Renal pelvis (tissue), 4 donors: Measurements from ENCODE around the gene SNRNP27. TPM values are rescaled to one million over a fixed set of nuclear protein-coding genes. Genes with fewer than 3 reads are reported as not detected.
A peak's percentile ranks its signal among the peaks of the same experiment; 100 is the strongest.

Experiments used
- DNase-seq: peaks from one replicate; pipeline ENCODE4 v3.0.0-alpha.2; 2013
- polyA plus RNA-seq, 3 donors: library from polyadenylated mRNA; unstranded; fragments of 120-200 nt; gene quantifications; one replicate each; pipeline ENCODE4 v1.2.1, GENCODE V29; 2013; ENCODE audit not compliant: insufficient read length in 3 of 3

SNRNP27 gene
- polyA plus RNA-seq, 3 donors, result 64.5 to 71.7 (median 67.7) TPM

GRCh38 chr2:69911985-69912563 lies 18.3 kb downstream of the SNRNP27 start:
- peak; percentile 68 for DNase-seq

GRCh38 chr2:69914164-69914949 lies 20.6 kb downstream of the SNRNP27 start:
- peak; percentile 100 for DNase-seq

DNA sequence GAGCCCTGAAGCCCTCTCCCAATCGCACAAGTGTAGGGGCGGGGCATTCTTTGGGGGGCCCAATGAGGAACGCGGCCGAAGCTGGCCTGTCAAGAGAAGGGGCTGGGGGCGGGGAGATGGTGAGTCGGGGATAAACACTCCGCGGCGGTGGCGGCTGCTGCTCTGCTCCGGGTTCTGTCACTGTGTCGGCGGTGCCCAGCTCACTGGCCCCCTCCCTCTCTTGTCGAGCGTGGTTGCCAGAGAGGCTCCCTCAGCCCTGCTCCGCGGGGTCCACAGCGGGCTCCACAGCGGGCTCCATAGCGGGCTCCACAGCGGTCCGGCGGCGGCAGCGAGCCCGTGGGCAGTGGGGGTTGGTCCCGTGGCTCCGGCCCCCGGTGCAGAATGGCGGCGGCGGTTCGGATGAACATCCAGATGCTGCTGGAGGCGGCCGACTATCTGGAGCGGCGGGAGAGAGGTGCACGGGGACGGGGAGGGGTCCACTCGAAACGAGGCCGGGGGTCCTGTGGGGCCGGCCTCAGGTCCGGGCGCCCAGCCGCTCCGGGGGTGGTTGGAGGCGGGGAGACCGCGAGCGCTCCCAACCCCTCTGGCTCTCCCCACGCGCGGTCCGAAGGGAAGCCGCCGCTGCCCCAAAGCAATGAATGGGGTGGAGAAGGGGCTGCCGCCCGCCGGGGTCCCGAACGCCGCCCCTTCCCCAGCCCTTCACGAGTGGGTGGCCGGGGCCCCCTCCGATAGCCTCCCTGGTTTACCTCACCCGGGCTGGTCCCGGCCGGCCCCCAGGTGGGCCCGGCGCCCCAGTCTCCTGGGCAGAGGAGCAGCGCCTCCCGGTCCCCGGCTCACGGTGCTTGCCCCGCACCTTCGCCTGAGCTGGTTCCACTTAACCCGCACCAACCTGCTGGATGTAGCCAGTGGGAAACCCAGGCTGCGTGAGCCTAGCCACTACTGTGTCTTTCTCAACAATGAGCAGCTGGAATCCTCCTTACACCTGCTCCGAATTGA lies 21.5 kb downstream of the SNRNP27 start, which contains the start of gene MXD1:
TSS of gene MXD1 (plus strand) at position 160 of the 996 bp plus-strand sequence. CDS start at position 382, 222 bp downstream.
- peak; percentile 16 for DNase-seq

GRCh38 chr2:69916106-69916505 lies 22.4 kb downstream of the SNRNP27 start:
- no peak for DNase-seq

DNA sequence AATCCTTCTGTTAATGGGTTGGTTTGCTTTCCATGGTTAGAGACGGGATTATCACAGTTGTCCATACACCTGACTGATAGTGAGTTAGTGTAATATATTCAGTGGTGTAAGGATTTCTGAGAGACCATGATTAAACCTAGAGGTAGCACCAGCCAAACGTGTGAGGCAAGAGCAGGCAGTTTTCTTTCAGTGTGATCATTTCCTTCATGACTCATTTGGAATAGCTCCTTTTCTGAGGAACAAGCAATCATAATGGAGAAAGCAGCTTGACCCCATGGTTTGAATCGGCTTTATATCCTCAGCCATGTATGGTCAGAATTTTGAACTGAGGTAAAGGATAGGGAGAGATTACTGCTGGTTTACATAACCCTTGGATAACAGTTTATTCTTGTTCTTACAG lies 24.1 kb downstream of the SNRNP27 start:
- no peak for DNase-seq

- no peak for DNase-seq
Observed at GRCh38 chr2:69918401-69918800, 24.6 kb downstream of the SNRNP27 start.

- no peak for DNase-seq
Observed at GRCh38 chr2:69923116-69923515, 29.4 kb downstream of the SNRNP27 start.

GRCh38 chr2:69926849-69927515 lies 33.2 kb downstream of the SNRNP27 start:
- DNase-seq, result no peak

DNA sequence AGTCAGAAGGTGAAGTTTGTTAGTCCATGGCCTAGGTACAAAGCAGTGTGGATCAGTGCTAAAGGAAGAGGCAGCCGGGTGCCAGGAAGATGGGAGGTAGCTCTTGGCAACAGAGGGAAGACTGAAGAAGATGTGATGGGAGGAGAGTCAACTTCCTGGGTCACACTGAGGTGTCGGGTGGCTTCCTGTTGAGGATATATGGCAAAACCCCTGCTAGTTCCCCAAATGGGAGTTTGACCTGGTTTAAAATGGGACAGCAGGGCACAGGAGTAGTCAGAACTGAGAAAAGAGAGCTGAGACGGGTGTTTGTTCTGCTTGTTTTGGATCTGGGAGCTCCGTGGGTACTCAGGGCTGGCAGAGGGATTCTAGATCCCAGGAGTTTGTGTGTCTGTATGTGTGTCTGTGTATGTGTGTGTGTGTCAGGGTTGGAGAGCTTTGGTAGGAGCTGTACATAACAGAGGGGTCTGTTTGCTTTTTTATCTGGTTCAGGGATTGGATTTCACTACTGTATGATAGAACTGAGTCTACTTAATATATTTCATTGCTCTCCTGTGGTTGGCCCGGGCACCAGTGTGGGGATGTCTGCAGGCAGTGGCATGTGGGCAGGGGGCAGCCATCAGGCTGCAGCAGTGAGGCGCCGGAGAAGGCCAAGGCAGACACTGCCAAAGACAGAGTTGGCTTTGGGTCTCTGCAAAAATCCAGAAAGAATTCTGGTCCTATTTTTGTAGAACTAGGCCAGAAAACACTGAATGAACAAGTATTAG lies 38.3 kb downstream of the SNRNP27 start:
- no peak for DNase-seq

DNA sequence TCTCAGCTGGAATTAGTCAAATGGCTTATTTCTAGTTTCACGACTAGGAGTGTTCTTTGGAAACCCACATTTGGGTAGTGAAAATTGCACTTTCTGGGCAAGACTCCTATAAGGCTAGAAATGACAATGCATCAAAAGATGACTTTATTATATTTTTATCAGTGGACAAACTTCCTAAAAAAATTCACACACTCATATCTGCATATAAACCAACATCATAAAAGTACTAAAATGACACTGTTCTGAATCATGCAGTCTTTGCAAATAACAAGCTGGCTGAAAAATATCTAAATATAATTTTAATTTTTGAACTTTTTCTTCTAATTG lies 38.8 kb downstream of the SNRNP27 start:
- no peak for DNase-seq

DNA sequence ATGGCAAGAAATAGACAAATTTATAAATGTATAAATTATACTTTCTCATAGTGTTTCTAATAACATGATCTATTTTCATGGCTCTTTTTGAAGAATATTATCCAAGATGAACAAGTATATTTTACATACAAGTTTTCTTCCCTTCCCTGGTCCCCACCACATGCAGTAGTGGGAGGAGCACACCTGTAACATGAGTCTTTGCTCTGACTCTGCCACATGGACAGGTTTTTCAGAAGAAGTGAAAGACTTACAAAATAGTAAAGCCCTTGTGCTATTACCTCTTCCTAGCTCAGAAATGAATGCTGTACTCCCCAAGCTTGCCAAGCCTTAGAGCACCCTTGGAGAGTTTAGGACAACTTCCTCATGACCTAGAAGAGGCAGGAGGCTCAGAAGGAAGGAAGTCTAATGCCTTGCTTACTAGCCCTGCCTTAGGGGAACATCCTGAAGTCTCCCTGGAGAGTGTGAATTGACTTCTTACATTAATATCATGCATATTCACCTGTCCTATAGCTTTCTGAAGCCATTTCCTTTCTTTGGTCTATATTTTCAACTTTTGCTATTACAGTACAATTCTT lies 39.6 kb downstream of the SNRNP27 start:
- no peak for DNase-seq

DNA sequence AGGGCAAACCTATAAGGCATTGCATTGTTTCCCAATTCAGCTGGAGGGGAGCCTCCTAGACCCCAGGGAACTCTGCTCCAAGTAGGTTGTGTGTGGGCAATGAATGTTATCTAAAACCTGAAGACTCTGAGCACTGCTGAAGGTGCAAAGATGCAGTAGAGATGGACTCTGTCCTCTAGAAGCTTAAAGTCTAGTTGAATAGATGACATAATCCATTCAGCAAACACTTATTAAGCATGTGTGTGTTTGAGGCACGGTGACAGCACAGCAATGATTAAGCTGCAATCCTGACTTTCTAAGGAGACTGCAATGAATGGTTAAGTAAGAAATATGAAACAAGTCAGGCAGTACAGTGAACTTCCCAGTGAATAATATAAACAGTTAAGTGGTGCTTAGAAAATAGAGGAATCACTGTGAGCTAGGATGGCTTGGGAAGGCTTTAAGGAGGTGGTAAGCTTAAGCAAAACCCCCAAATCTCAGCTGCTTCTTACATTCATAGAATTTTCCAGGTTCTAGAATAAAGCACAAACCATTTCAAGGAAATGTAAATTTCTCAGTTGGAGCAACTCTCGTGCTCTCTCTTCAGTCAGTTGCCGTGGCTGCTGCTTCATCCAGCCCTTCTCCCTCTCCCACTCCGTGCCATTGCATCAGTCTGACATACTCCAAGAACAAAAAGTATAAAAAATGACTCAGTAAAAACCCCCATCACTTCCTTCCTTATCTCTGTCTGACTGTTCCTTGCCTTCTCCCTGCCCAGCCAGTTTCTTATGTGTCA lies 40.3 kb downstream of the SNRNP27 start:
- DNase-seq, result no peak

DNA sequence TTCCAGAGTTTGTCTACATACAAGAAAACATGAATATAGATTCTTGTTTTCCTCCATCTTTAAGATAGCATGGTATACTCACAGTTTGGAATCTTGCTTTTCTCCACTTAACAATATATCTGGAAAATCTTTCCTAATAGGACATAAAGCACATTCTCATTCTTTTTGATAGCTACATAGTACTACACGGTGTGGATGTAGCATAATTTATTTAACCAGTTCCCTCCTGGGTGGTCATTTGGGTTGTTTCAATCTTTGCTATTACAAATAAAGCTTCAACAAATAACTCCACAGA lies 40.8 kb downstream of the SNRNP27 start:
- no peak for DNase-seq

GRCh38 chr2:69935011-69935410 lies 41.3 kb downstream of the SNRNP27 start:
- no peak for DNase-seq

DNA sequence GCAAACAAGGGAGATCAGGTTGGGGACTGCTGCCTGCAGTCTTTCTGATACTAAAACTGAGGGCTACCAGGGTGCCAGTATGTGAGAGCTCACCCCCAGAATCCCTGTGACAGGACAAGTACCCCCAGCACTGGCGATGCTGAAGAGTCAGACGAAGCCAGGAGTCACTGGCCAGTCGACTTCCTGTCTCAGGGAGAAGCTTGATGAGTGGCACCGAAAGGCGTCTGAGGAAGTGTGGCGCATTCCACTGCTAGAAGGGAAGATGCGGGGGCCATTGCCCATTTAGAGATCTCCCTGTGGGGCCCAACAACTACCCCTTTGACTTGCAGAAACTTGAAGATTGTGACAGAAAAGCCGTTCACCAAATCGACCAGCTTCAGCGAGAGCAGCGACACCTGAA lies 43.1 kb downstream of the SNRNP27 start:
- DNase-seq, result no peak

DNA sequence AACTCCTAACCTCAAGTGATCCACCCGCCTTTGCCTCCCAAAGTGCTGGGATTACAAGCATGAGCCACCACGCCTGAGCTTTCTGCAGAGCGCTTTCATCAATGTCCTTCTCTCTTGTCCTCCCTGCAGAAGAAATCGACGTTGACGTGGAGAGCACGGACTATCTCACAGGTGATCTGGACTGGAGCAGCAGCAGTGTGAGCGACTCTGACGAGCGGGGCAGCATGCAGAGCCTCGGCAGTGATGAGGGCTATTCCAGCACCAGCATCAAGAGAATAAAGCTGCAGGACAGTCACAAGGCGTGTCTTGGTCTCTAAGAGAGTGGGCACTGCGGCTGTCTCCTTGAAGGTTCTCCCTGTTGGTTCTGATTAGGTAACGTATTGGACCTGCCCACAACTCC lies 44.2 kb downstream of the SNRNP27 start:
- no peak for DNase-seq

GRCh38 chr2:69939722-69940121 lies 46.0 kb downstream of the SNRNP27 start:
- DNase-seq, result no peak

GRCh38 chr2:69940691-69941090 lies 46.9 kb downstream of the SNRNP27 start:
- no peak for DNase-seq

DNA sequence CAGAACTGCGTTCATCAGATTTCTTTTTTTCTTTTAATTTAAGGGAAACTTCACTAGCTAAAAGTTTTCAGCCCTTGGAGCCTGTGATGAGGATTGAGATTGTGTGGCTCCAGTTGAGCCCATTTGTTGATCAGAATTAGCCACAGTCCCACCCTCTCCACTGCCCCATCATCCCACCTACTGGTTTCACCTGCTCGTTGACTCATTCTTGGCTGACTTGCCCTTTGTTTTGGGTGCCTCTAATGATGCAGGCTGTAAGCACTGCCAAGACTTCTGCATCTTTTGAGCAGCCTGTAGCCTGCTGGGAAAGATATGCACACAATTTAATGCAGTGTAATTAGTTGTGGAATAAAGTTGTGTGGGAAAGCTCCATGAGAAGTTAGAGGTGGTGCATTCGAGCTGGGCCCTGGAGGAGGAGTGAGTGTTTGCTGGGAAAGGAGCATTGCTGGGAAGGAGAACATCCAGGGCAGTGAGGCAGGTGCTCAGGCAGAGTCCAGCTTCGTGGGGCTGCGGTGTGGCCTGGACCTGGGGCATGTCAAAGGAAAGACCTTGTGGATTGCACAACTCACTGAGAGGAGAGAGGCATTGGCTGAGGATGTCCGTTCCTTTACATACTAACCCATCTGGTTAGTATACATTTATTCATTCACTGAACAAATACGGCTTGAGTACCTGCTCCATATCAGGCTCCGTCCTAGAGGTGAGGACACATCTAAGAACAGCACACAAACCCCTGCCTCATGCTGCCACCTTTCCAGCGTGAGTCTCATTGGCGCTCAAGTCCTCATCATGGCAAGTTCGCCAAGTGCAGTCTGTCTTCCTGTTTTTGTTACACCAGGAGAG lies 49.5 kb downstream of the SNRNP27 start:
- no peak for DNase-seq
